Activated CD8-positive, alpha-beta memory T cell treated with anti-CD3 and anti-CD28 coated beads for 4 hours (primary cell): ENCODE data around the gene MAPK12.

ENCODE experiments used
- DNase-seq, 2 donors: peaks; one replicate each; pipeline ENCODE4 v3.0.0-alpha.2; 2020; ENCODE audit warnings: low read depth in 2 of 2

Gene MAPK12

DNA sequence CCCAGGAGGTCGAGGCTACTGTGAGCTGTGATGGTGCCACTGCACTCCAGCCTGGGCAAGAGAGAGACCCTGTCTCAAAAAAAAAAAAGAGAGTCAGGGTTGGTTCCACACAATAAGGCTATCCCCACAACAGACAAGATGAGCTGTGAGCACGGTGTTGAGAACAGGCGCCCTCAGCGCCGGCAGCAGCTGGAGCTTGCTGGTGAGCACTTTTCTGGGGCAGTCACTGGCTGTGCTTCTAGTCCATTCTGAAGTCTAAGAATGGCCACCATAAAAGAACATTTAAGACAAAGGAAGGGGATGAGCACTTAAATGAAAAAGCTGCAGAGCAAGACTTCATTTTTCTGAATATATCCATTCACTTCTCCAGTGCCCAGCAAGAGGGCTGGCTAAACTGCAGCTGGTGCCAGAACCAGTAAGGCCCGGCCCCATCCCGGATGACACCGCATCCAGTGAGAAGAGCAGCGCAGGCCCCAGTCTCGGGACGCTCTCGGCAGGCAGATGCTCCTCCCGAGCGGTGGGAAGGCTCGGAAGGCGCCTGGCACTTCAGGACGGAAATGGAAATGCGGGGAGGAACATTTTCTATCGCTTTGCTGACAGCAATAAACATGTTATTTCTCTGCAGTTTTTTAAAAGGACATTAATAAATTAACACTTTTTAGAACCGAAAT, 28.9 kb downstream of the MAPK12 start:
- DNase-seq = no peak

- DNase-seq = no peak
These were observed 32.1 kb downstream of the MAPK12 start for GRCh38 chr22:50229370-50229769.

DNA sequence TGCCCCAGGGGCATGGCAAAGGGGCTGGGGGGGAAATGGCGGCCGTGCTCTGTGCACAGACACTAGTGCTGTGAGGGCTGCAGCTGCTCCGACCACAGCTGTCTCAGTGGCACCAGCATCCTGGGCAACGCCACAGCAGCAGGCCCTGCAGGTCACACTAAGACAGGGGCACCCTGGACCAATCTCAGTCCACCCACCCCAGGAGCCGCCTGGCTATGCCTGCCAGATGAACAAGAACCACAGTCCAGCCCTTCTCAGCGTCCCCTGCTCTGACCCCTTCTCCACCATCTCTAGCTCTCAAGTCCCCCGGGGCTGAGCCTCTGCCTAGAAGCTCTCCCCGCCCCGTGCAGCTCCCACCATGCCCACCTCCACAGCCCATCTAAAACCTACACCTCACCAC, 33.1 kb downstream of the MAPK12 start:
- no peak for DNase-seq

DNA sequence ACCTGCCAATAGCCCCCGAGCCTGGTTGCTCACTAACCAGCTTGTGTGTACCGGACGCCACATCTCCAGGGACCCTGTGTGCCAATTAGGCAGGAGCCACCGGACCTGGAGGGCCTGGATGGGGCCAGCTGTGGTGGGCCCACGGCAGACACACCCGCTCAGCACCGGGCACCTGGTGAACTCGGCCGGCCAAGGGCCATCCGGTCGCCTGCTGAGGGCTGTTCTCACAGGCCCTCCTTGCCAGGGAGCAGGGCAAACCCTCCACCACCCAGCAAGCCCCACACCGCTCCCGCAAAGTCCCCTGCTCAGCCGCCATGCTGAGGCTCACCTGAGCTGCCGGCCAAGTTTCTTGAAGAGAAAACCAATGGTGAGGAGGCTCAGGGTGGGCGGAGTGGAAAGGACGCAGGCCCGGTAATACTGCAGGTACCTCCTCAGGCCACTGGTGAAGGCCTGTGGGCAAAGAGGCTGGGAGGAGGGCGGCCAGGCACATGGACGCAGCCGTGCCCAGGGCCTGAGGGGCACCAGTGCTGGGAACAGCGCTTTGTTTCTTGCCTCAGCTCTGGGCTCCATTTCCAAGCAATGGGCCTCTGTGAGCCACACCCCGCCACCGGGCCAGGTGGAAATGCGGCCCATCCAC, 33.8 kb downstream of the MAPK12 start:
- no peak for DNase-seq

DNA sequence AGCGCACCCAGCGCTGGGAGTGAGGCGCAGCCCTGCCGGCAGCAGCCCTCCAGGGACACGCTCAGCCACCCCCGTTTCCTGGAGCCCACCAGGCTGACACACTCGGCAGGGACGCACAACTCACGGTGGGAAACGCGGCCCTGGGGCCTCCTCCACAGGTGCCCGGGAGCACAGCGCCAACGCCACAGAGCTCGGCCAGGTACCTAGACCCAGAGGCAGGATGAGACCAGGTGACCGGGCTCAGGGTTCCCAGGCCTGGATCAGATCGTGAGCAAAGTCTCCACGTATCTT, 34.7 kb downstream of the MAPK12 start:
- no peak for DNase-seq

DNA sequence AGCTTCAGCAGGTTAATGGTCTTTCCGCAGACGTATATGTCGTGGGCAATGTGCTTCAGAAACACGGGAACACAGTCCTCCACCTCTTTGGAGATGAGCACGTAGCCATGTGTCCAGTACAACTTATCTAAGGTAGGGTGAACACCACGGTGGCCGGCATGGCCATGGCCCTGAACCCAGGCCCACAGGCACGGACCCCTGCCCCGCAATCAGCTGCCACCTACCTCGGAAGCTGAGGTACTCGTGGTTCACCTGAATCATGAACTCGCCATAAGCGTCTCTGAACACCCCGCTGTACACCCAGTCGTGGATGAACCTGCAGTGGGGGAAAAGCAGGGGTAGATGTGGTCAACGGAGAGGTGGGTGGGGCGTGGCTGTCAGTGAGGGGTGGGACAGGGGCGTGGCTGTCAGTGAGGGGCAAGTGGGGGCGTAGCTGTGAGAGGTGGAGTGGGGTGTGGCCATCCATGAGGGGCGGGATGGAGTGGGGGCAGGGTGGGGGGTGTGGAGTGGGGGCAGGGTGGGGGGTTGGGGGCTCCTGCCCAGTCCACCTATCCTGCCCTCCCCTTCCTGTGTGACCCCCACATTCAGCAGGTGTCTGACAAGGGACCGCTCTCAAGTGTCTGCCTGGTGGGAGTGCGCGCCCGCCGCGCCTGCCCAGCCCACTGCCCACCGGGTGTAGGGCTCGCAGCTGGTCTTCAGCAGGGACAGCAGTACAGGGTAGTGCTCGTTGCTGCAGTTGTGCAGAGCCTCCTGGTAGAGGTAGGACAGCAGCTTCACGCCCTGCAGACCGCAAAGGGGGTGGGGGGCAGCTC, 35.2 kb downstream of the MAPK12 start:
- no peak for DNase-seq

DNA sequence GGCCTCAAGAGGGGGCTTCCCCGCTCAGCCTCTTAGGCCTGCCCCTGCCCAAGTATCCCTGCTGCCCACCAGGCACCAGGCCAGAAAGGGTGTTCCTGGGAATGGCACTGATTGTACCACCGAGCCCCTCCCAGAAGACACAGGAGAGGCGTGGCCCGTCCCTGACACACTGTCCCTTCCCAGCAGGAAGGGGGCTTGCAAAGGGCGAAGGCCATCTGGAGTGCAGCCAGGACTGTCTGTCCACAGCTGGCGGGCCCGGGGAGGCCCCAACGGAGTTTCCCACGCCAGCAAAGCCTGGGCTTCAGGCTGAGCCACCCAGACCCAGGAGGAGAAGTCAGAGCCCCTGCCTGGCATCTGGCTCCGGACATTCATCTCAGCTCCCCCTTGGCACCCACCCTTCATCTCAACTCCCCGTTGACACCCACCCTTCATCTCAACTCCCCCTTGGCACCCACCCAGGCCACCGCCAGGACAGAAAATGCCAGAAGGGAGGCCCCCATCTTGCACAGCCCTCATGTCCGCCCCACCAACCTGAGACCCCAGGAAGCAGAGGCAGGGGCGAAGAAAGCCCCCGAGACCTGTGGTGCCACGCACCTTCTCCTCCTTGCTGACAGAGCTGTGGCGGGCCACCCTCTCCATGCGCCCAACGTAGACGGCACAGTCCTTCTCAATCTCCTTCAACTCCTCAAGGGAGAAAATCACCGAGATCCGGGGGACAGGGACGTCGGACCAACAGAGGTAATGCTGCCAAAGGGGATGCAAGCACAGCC, 36.1 kb downstream of the MAPK12 start:
- no peak for DNase-seq

DNA sequence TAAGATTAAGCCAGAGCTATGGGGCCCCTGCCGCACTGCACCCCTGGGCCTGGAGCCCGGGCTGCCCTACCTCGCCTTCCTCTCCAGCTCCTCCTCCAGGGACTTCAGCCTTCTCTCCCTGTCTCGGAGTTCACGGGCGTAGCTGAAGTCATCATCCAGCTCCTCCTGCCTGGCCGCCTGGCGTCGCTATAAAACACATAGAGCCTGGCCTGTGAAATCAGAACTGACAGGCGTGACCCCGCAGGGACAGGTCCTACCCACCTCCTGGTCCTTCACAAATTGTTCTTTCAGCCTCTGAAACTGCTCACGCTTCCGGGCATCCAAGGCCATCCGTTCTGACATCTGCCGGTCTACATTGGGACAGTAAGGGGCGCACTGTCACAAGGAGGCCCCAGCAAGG, 37.4 kb downstream of the MAPK12 start:
- DNase-seq = no peak

GRCh38 chr22:50222508-50222907, 39.0 kb downstream of the MAPK12 start:
- DNase-seq = no peak

DNA sequence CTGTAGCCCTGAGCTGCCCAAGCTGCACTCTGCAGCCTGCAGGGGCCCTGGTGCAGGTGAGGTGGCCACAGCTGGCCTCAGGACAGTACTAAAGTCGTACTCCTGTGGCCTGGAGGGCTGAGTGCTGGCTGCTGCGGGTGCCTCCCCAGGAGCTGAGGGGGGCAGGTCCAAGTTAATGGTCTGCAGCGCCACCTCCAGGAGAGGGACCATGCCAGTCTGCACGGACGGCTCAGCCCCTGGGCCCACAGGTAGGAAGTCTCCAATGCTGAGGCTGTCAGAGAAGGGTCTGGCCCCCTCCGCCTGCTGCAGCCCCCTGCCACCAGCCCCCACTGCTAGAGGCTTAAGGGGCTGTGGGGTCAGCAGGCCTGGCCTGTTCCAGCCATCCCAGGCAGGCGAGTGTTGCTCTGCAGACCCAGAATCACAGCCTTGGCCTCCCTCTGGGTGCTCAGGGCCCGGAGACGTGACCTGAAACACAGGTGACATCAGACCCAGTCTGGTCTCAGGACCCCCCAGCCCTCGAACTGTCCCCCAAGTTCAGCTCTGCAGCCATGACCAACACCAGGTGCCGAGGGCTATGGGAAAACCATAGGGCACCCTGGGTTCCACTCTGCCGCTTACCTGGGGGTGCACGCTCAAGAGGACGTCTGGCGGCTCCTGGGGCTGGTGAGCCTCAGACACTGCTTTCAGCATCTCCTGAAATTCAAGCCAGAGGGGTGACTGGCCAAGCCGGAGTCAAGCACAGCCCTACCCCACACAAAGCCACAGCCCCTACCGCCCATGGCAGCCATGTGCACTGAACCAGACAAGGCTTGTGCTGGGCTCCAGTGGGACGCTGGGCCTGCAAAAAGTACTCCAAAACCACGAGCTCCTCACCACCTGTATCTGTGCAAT, 39.8 kb downstream of the MAPK12 start:
- no peak for DNase-seq

DNA sequence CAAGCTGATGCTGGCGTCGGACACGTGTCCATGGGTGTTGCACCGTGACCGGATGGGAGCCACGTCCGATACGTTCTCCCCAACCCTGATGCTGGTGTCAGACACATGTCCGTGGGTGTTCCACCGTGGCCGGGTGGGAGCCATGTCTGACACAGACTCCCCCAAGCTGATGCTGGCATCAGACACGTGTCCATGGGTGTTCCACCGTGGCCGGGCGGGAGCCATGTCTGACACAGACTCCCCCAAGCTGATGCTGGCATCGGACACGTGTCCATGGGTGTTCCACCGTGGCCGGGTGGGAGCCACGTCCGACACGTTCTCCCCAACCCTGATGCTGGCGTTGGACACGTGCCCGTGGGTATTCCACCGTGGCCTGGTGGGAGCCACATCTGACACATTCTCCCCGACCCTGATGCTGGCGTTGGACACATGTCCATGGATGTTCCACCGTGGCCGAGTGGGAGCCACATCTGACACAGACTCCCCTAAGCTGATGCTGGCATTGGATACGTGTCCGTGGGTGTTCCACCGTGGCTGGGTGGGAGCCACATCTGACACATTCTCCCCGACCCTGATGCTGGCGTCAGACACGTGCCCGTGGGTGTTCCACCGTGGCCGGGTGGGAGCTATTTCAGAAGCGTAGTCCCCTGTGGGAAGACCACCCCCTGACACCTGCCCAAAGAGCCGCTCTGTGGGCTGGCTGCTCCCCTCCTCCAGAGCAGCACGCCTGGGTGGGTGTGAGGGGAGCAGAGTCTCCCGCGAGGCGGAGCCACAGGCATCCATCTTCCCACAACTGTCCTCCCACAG, 40.7 kb downstream of the MAPK12 start:
- DNase-seq = no peak

DNA sequence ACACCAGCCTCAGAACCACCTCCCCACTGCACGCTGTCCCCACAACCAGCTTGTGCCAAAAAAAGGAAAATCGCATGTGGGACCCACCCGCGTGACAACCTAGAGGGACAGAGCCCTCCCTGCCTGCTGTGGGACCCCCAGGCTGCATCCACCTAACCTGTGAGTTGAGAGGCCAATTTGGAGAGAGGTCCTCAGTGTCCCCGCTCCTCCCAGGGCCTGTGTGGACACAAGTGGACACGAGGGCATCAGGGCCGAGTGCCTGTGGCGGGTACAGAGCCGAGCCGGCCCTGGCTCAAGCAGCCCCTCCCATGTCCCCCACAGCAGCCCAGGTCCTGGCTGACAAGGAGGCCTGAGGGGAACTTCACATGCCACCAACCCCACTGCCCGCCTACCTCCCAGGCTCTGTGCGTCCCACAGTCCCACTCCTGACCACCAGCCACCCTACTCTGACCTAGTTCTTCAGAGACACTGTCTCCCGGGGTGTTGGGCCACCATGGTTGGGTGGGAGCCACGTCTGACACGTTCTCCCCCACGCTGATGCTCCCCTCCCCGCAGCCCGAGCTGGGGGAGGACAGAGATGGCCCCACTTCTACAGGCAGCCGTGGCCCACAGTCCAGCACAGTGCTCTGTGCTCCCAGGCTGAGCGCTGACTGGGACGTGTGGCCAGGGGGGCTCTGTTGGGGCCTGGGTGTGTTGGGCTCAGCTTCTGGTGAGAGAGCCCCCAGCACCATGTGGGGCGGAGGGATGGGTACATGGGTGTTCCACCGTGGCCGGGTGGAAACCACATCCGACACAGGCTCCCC, 41.5 kb downstream of the MAPK12 start:
- DNase-seq = no peak

- DNase-seq = no peak
These were observed 42.3 kb downstream of the MAPK12 start for GRCh38 chr22:50218996-50219727.

- DNase-seq = no peak
These were observed 43.1 kb downstream of the MAPK12 start for GRCh38 chr22:50218153-50218995.

GRCh38 chr22:50217543-50218152, 43.8 kb downstream of the MAPK12 start:
- no peak for DNase-seq

DNA sequence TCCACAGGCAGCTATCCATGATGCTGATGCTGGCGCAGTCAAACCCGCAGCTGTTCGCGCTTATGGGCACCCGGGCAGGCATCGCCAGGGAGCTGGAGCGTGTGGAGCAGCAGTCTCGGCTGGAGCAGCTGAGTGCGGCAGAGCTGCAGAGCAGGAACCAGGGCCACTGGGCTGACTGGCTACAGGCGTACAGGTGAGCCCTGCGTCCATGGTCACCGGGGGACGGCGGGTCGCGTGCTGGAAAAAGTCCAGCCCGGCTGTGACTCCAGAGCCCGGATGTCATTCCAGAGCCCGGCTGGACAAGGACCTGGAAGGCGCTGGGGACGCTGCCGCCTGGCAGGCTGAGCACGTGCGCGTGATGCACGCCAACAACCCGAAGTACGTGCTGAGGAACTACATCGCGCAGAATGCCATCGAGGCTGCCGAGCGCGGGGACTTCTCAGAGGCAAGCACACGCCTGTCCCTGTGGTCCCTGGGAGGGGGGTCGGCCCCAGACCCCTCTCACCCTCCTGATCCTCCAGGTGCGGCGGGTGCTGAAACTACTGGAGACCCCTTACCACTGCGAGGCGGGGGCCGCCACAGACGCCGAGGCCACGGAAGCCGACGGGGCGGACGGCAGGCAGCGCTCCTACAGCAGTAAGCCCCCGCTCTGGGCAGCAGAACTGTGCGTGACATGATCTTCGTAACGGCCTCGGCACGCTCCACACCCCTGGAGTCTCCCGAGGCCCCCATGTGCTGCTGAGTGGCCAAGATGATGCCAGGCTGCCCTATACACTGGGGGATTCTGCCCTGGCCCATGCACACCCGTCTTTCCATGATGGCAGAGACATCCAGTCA, 44.6 kb downstream of the MAPK12 start:
- no peak for DNase-seq
